HG03066 (cell line): ENCODE measurements around the gene BRD4.

Source experiments
- ATAC-seq: cut with Tn5 transposase; IDR thresholded peaks from one replicate; pipeline ENCODE4 v1.9.1; 2021; ENCODE audit warnings: low read depth; ENCODE audit not compliant: unreplicated experiment

Gene BRD4

GRCh38 chr19:15317392-15318071, 14.8 kb downstream of the BRD4 start:
- ATAC-seq = no peak

- no peak for ATAC-seq
These were observed 15.8 kb downstream of the BRD4 start for GRCh38 chr19:15316498-15316897.

- ATAC-seq = no peak
These were observed 17.2 kb downstream of the BRD4 start for GRCh38 chr19:15315101-15315500.

- no peak for ATAC-seq
These were observed 18.6 kb downstream of the BRD4 start for GRCh38 chr19:15313649-15314279.

GRCh38 chr19:15307169-15307568, 25.2 kb downstream of the BRD4 start:
- ATAC-seq = no peak

- ATAC-seq = no peak
These were observed 26.6 kb downstream of the BRD4 start for GRCh38 chr19:15305582-15306334.

- no peak for ATAC-seq
These were observed 28.1 kb downstream of the BRD4 start for GRCh38 chr19:15304140-15304705.

- ATAC-seq = no peak
These were observed 29.1 kb downstream of the BRD4 start for GRCh38 chr19:15303105-15303780.

GRCh38 chr19:15300533-15301197, 31.7 kb downstream of the BRD4 start:
- ATAC-seq = no peak

- ATAC-seq = no peak
These were observed 32.5 kb downstream of the BRD4 start for GRCh38 chr19:15299568-15300409.

- no peak for ATAC-seq
These were observed 33.3 kb downstream of the BRD4 start for GRCh38 chr19:15298847-15299567.

GRCh38 chr19:15297416-15298224, 34.7 kb downstream of the BRD4 start:
- no peak for ATAC-seq

GRCh38 chr19:15296841-15297415, 35.4 kb downstream of the BRD4 start:
- ATAC-seq = no peak

GRCh38 chr19:15296353-15296752, 36.0 kb downstream of the BRD4 start:
- no peak for ATAC-seq

GRCh38 chr19:15294561-15294990, 37.8 kb downstream of the BRD4 start:
- ATAC-seq = no peak

- ATAC-seq = no peak
These were observed 38.4 kb downstream of the BRD4 start for GRCh38 chr19:15293781-15294491.
